HepG2 (cell line): Measurements from ENCODE around the gene MYORG. TPM values are rescaled to one million over a fixed set of nuclear protein-coding genes. Genes with fewer than 3 reads are reported as not detected.

Experiments used
- ATRX ChIP-seq: sonication (generic); formaldehyde crosslinking; IDR thresholded peaks from 2 replicates; pipeline ENCODE4 v1.4.0; 2020; ENCODE audit warnings: missing genetic modification reagents, borderline replicate concordance
- ELF1 ChIP-seq: sonication (generic); formaldehyde crosslinking; IDR thresholded peaks from 2 replicates; pipeline ENCODE4 v1.4.0; 2020; ENCODE audit warnings: missing genetic modification reagents
- GABPB1 ChIP-seq: IDR thresholded peaks from 2 replicates; pipeline ENCODE4 v1.6.1; 2016; ENCODE audit warnings: mild to moderate bottlenecking, missing genetic modification reagents, moderate library complexity, missing compliant biosample characterization
- HMGXB4 ChIP-seq, 2 experiments: sonication (generic) in 1 of 2; formaldehyde crosslinking in 1 of 2; IDR thresholded peaks; 2 replicates each; pipeline versions ENCODE4 v1.4.0 to v1.6.1; 2018 to 2020; ENCODE audit warnings: missing genetic modification reagents in 2 of 2, borderline replicate concordance in 1 of 2, low read depth in 1 of 2, mild to moderate bottlenecking in 1 of 2, missing biosample characterization in 1 of 2
- HNF1B ChIP-seq: sonication (generic); formaldehyde crosslinking; IDR thresholded peaks from 2 replicates; pipeline ENCODE4 v1.5.1; 2020; ENCODE audit warnings: mild to moderate bottlenecking, moderate library complexity, missing genetic modification reagents
- HOXD1 ChIP-seq: sonication (generic); formaldehyde crosslinking; IDR thresholded peaks from 2 replicates; pipeline ENCODE4 v1.5.0; 2020; ENCODE audit warnings: missing genetic modification reagents
- KDM1A ChIP-seq: IDR thresholded peaks from 2 replicates; pipeline ENCODE4 v1.6.1; 2016; ENCODE audit warnings: missing compliant biosample characterization
- NFIC ChIP-seq: IDR thresholded peaks from 2 replicates; pipeline ENCODE4 v1.6.1; 2012; ENCODE audit warnings: mild to moderate bottlenecking, low read length, inconsistent platforms
- NPAS2 ChIP-seq: sonication (generic); formaldehyde crosslinking; IDR thresholded peaks from 2 replicates; pipeline ENCODE4 v1.8.0; 2022; ENCODE audit warnings: mild to moderate bottlenecking, missing genetic modification reagents, borderline replicate concordance
- SAFB2 ChIP-seq: sonication (generic); formaldehyde crosslinking; IDR thresholded peaks from 2 replicates; pipeline ENCODE4 v1.5.1; 2020; ENCODE audit warnings: missing genetic modification reagents, low read depth, mild to moderate bottlenecking, borderline replicate concordance
- TAF1 ChIP-seq: sonication (generic); formaldehyde crosslinking; IDR thresholded peaks from 2 replicates; pipeline ENCODE4 v1.4.0; 2020; ENCODE audit warnings: missing genetic modification reagents
- ZHX2 ChIP-seq, 2 experiments: sonication (generic) in 1 of 2; formaldehyde crosslinking in 1 of 2; IDR thresholded peaks; 2 replicates each; pipeline versions ENCODE4 v1.6.1 to v1.9.0; 2014 to 2022; ENCODE audit warnings: antibody characterized with exemption in 1 of 2, borderline replicate concordance in 1 of 2, inconsistent platforms in 1 of 2, low read depth in 1 of 2, missing genetic modification reagents in 1 of 2
- ZIK1 ChIP-seq: sonication (generic); formaldehyde crosslinking; IDR thresholded peaks from 2 replicates; pipeline ENCODE4 v1.5.0; 2020; ENCODE audit warnings: mild to moderate bottlenecking, low read depth, missing genetic modification reagents, borderline replicate concordance
- ZNF251 ChIP-seq: sonication (generic); formaldehyde crosslinking; IDR thresholded peaks from 2 replicates; pipeline ENCODE4 v1.9.0; 2021; ENCODE audit warnings: mild to moderate bottlenecking, missing genetic modification reagents
- ZNF30 ChIP-seq: sonication (generic); formaldehyde crosslinking; IDR thresholded peaks from 2 replicates; pipeline ENCODE4 v1.5.0; 2020; ENCODE audit warnings: mild to moderate bottlenecking, missing genetic modification reagents
- ZNF564 ChIP-seq: sonication (generic); formaldehyde crosslinking; IDR thresholded peaks from 2 replicates; pipeline ENCODE4 v1.8.1; 2023; ENCODE audit warnings: mild to moderate bottlenecking, missing genetic modification reagents
- polyA plus RNA-seq, 8 experiments: library from polyadenylated mRNA; depleted of rRNA in 3 of 8; stranded (reverse) in 7 of 8; unstranded in 1 of 8; fragments of >200 nt; fragmentation: Illumina TruSeq in 4 of 8; extraction: Trizol in 4 of 8; gene quantifications; 2 replicates each; pipeline versions ENCODE4 v1.2.1 to v1.2.3, GENCODE V29; 2011 to 2016; ENCODE audit warnings: low read depth in 4 of 8, missing spikeins in 1 of 8, mixed read lengths in 1 of 8; ENCODE audit not compliant: insufficient read depth in 1 of 8
- total RNA-seq, 5 experiments: library from RNA; depleted of rRNA; stranded (reverse); fragments of >200 nt; fragmentation: Illumina TruSeq; extraction: Trizol; gene quantifications; 2 replicates each; pipeline ENCODE4 v1.2.3, GENCODE V29; 2016; ENCODE audit warnings: low read depth in 1 of 5

Gene MYORG
- total and polyA plus RNA-seq, 2 of the 13 experiments (the other 11 are each of a cell fraction or from before 2014, with no cell fraction given), result 11.1 to 22.4 TPM

- TF ChIP-seq HMGXB4 (CRISPR knock-in tag; IDR thresholded peaks at IDR 0.05; ENCODE audit: borderline replicate concordance in 1 of 2, low read depth in 1 of 2) (peak in 1 of 2 experiments; percentile 77; a peak in 2 of 4 replicates), ZNF251 (no peak), TAF1 (CRISPR knock-in tag) (peak; percentile 59; the same call in 1 of the 2 replicates), ZHX2 (IDR thresholded peaks at IDR 0.05; ENCODE audit: low read depth) (no peak), ZHX2 (CRISPR knock-in tag; IDR thresholded peaks at IDR 0.05; ENCODE audit: borderline replicate concordance) (no peak), GABPB1 (peak; percentile 71), NFIC (no peak), ELF1 (CRISPR knock-in tag) (no peak), SAFB2 (no peak), ATRX (CRISPR knock-in tag) (no peak), HNF1B (CRISPR knock-in tag) (peak; percentile 37; the same call in 1 of the 2 replicates), ZNF30 (CRISPR knock-in tag) (peak; percentile 96), NPAS2 (no peak), HOXD1 (CRISPR knock-in tag) (no peak), KDM1A (no peak), ZIK1 (CRISPR knock-in tag) (peak; percentile 86; the same call in 1 of the 2 replicates), ZNF564 (no peak; the same call in 1 of the 2 replicates)
These were observed 4.0 kb upstream of the MYORG start (continued) for GRCh38 chr9:34380511-34381315.
